ENCODE data around the gene TRPT1.

TRPT1 gene

DNA sequence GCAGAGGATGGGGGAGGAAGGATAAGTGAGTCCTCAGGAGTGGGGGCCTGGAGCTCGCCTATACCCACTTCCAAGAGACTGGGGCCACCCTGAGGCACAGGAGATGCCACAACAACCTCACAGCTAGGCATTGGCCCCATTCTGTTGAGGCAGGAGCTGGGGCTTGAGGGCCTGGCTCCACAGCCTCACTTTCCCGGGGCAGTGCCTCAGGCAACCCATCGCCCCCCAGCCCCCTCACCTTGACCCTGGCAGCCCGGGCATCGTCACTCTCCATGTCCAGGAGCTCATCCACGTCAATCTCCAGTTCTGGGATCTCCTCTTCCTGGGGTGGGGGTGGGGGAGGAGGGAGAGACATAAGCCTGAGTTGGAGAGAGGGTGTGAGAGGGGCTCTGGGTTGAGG lies 19.0 kb upstream of the TRPT1 start:
- no peak for DNase-seq (ENCODE audit: low spot score)

DNA sequence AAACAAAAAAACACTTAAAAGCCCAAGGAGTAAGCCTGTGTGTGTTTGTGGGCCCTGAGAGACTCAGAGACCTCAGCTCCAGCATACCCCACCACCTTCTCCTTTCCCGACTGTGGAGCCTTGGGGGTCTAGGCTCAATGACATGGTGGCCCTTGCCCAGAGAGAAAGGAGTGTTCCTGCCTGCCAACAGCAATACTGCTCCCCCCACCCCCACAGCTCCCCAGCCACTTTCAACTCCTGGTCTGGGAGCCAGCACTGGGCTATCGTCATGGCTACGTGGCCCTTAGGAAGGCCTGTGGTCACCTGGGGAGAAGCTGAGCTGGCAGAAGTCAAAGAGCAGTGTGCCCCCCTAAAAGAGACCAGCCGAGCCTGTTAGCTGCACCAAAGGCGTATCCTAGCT lies 18.1 kb upstream of the TRPT1 start:
- no peak for DNase-seq (ENCODE audit: low spot score)

DNA sequence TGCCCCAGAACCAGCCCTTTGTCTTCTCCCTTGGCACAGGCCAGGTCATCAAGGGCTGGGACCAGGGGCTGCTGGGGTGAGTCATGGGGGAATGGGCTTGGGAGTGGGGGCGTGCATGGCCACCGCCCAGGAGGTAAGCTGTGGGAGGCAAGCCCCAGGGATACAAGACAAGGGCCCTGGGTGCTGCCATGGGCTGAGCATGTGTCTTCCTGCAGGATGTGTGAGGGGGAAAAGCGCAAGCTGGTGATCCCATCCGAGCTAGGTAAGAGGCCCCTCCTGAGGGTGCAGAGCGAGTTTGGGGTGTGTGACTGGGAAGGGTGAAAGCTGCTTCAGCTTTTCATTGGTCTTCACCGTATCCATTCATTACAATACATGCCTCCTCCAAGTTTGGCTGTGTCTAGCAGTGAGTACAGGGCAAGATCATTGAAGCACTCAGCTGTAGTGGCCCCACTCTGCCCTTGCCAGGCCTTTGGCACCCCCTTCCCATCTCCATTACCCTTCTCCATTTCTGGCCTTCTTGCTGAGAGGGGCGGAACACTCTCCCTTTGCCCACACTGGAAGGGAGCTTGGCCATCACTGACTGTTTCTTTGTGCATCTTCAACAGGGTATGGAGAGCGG lies 17.4 kb upstream of the TRPT1 start:
- DNase-seq (ENCODE audit: low spot score) = no peak

DNA sequence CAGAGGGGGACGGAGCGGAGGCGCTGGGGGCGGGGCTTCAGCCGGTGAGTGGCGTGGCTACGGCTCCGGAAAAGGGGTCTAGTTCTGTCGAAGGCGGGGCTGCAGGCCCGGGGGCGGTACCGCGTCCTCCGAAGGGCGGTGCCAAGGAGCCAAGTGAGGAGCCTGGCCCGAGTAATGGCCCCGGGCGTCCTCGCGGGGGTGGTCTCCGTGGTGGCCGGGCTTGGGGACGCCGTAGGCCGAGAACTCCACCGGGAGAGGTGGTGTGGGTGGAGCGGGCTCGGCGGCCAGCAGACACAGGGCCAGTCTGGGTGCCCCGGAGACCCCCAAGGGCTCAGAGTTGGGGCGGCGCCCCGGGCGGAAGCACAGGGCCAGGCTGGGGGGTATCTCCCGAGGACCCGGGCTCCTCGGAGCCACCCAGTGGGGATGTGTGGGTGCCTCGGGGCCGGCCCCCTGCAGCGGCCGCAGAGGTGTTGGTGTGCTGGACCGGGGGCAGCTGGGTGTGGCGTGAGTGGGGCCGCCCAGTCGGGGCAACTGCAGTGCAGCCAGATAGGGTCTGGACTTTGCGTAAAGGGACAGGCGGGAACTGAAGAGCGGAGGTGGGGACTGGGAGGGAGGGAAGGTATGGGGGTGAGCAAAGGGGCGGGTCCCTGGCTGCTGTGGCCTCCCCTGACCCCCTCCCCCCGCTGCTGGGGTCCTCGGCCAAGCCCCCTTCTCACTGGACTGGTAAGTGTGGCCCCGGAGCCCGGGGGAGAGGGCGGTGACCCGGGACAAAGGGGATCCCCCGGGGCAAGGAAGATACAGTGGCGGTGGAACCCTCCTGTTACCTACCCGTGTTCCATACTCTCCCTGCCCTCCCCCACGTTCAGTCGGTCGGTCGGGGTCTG lies 15.7 kb upstream of the TRPT1 start:
- DNase-seq (ENCODE audit: low spot score) = no peak

DNA sequence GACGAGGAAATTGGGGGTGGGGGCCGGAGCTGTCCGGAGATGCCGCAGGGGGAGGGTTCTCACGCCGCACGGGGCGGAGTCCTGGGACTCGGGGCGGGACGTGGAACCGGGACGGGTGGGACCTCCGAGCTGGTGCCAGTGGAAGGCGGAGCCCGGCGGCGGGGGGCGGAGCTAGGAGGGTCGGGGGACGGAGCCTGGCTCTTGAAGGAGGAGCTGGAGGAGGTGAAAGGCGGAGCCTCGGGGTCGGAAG lies 15.2 kb upstream of the TRPT1 start:
- DNase-seq (ENCODE audit: low spot score) = peak; percentile 99

DNA sequence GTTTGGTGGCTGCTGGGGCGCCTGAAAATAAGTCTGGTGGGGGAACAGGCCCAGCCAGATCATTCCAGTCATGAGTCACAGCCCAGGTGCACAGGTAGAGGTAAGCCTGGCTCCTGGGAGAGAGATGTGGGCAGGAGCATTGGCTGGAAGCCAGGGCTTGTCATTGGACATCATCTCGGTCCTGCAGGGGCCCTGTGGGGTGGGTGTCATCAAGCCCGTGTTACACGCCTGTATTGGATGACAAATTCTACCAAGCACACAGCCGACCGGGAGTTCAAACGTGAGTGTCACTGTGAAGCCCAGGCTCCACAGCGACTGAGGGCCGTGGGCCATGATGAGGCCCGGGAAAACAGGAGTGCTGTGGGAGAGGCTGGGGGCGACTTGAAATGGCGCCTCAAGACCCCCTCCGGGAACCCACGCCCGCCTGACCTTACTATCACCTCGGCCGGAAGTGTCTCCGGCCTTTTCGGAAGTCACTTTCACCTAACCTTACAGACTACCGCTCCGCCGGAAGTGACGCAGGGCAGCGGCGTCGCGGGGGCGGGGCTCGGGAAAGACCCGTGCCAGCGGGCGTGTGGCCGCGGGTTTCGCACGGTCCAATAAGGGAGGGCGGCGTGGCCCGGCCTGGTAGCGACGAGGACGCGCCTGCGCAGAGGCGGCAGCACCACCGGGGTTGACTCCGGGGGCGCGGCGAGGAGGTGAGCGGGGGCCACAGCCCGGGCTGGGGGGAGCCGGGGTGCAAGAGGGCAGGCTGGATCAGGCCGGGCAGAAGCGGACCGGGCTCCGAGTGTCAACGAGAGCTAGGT lies 14.7 kb upstream of the TRPT1 start, which contains the start of gene FKBP2:
TSS of gene FKBP2 (plus strand) at position 661 of the 806 bp plus-strand sequence. CDS start 1,293 bp downstream, outside the sequence.
- peak; percentile 97 for DNase-seq (ENCODE audit: low spot score)

DNA sequence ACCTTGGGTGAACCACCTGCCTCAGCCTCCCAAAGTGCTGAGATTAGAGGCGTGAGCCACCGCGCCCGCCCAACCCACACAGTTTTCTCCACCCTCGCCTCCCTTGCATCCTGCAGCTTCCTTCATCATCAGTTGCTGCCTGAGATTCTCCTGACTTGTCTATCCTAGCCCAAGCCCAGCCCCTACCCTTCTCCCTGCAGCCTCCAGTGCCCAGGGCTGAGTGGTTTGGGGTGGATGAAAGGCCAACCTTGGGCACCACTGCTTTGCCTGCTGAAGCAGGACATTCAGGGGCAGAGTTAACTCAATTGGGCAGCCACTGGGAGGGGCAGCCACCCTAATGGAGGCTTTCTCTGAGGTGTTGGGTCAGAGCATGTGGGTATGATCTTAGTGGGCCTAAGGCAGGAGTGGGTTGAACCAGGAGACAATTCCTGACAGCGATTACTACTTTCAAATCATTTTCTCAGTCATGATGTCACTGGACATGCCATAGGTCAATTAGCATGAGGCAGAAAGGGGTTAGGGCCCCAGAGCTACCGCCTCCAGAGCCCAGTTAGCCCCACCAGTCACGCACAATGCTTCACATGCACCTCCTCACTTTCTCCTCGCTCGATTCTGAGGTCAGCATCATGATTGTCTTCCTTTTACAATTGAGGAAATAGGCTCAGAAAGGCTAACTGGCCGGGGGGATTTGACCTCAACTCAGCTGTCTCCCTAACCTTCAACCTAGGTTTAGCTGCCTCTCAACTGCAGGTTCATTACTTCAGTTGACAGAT lies 13.9 kb upstream of the TRPT1 start:
- no peak for DNase-seq (ENCODE audit: low spot score)

DNA sequence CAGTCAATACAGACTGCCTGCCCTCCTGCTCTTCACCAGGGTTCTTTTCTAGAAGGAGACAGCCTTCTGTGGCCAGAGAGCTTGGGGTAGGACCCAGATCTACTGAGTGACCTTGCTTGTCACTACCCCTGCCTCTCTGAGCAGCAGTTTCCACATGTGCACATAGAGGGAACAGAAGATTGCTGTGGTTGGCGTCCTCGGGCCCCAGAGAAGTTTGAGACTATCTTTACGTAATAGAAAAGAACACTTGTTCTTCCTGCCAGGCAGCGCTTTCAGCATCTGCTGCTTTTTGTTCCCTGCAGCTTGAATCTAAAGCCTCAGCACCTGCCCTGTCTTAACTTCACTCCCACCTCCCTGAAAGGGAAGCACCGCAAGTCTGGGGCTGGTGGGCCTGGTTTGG lies 13.0 kb upstream of the TRPT1 start:
- DNase-seq (ENCODE audit: low spot score) = no peak

DNA sequence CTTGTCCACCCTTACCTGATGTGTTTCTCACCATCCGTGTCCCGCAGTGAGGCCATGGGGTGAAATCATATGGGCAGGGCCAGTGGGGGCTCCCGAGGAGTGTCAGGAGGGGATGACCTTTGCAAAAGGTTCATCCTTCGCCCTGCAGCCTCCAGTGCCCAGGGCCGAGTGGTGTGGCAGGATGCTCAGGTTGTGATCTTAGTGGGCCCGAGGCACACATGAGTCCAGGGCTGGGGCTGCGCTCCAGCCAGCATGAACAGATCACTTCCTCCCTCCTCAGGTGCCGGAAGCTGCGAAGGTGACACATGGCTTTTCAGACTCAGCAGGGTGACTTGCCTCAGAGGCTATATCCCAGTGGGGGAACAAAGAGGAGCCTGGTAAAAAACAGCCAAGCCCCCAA lies 12.1 kb upstream of the TRPT1 start:
- DNase-seq (ENCODE audit: low spot score) = no peak

DNA sequence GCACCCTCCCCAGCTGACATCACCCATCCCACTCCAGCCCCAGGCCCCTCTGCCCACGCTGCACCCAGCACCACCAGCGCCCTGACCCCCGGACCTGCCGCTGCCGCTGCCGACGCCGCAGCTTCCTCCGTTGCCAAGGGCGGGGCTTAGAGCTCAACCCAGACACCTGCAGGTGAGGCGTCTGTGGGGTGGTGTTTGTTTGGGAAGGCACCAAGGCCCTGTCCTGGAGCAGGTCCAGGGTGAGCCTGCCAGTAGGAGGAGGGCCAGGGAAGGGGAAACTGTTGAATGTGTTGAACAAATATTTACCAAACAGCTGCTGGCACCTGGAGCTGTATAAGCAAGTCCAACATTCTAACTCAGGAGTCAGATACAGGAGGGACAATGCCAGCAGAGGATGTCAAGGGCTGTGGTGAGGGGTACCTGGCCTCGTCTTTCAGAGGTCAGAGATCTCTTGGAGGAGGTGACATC lies 11.5 kb upstream of the TRPT1 start:
- no peak for DNase-seq (ENCODE audit: low spot score)

DNA sequence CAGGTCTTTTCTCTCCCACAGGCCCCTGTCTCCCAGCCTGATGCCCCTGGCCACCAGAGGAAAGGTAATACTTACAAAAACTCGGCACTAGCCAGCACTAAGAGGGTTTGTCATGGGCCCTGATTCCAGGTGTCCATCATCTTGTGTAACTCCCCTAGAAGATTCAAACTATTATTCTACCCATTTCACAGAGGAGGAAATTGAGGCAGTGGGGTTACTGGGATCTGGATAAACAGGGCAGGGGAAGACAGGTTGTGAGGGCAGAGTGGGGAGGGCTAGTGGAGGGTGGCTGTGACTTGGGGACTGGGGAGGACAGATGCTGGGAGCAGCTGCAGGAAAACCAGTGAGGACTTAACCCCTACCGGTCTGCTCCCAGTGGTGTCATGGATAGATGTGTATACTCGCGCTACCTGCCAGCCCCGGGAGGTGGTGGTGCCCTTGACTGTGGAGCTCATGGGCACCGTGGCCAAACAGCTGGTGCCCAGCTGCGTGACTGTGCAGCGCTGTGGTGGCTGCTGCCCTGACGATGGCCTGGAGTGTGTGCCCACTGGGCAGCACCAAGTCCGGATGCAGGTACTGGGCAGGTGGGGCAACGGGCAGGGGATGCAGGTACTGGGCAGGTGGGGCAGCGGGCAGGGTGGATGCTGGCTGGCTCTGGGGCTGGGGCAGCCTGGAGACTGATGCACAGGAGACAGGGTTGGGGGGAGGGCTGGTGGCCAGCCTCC lies 9.6 kb upstream of the TRPT1 start:
- no peak for DNase-seq (ENCODE audit: low spot score)

DNA sequence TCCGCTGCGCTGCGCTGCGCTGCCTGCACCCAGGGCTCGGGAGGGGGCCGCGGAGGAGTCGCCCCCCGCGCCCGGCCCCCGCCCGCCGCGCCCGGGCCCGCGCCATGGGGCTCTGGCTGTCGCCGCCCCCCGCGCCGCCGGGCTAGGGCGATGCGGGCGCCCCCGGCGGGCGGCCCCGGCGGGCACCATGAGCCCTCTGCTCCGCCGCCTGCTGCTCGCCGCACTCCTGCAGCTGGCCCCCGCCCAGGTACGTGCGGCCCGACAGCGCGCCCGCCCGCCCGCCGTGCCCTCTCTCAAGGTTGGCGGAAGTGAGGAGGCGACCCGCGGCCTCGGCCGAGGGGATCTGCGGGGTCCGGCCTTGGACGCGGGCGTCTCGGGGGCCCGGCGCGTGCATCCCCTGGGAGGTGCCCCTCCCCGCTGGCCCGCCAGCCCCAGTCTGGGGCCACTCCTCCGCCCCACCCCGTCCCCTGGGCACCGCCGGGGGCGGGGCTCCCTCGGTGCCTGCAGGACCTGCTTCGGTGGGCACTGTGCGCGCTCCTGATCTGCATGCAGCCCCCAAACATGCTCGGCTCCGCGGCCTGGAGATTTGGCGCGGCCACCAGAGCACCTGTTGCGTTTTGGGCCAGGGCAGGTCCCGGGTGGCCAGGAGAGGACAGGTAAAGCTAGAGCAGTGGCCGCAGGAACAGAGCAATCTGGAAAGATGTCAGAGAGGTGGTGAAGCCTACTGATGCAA lies 8.8 kb upstream of the TRPT1 start:
- DNase-seq (ENCODE audit: low spot score) = no peak

DNA sequence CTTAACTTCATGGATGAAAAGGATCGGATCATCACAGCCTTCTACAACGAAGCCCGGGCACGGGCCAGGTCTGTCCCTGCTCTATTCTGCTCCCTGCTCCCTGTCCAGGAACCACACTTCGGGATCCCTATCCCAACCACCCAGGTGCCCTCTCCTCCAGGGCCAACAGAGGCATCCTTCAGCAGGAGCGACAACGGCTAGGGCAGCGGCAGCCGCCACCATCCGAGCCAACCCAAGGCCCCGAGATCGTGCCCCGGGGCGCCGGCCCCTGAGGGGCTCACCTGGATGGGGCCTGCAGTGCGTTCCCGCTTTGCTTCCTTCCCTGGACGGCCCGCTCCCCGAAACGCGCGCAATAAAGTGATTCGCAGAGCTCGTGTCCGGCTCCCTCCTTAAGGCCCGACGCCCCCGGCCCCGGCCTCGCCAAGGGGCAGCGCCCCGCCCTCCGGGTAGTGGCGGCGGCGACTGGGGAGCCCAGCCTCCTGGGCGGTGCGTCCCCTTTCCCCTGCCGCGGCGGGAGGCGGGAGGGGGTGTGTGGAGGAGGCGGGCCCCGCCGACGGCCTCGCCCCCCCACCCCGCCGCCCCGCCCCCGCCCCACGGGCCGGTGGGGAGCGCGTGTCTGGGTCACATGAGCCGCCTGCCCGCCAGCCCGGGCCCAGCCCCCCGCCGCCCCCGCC lies 8.1 kb upstream of the TRPT1 start, which contains the start of gene VEGFB:
TSS of gene VEGFB (plus strand) at position 672 of the 674 bp plus-strand sequence. CDS start 250 bp downstream, outside the sequence.
- peak; percentile 74 for DNase-seq (ENCODE audit: low spot score)

DNA sequence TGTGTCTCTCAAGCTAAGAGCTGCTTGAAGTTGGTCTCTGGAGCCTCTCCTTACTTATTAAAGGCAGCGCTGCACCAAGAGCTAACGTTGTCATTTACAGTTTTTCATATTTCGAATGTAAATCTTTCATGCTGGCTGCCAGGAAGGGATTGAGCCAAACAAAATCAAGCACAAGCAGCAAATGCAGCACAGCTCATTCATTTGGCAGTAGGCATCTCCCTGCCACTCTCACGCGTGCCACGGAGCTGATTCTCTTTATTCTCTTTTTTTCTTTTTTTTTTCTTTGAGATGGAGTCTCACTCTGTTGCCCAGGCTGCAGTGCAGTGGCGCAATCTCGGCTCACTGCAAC lies 7.0 kb upstream of the TRPT1 start:
- no peak for DNase-seq (ENCODE audit: low spot score)

DNA sequence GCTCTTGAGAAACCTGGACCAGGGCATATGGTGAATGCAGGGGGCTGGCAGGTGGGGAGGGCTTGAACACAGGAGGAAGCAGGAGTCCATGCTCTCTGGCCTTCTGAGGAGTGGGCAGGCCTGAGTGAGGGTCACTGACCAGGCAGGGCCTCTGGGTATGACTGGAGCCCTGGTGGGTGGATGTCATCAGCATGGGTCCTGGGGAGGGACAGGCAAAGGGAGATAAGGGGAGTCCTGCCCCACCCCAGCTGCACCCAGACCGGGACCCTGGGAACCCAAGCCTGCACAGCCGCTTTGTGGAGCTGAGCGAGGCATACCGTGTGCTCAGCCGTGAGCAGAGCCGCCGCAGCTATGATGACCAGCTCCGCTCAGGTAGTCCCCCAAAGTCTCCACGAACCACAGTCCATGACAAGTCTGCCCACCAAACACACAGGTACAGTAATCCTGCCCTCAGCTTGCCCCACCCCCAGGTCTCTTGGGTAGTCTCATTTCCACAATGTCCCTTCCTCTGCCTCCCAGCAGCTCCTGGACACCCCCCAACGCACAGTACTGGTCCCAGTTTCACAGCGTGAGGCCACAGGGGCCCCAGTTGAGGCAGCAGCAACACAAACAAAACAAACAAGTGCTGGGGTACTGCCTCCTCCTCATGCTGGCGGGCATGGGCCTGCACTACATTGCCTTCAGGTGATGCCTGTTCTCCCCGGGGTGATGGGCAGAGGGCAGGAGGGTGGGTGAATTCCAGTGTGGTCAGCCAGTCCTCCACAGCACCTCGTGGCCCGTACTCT lies 6.4 kb upstream of the TRPT1 start:
- DNase-seq (ENCODE audit: low spot score) = no peak

DNA sequence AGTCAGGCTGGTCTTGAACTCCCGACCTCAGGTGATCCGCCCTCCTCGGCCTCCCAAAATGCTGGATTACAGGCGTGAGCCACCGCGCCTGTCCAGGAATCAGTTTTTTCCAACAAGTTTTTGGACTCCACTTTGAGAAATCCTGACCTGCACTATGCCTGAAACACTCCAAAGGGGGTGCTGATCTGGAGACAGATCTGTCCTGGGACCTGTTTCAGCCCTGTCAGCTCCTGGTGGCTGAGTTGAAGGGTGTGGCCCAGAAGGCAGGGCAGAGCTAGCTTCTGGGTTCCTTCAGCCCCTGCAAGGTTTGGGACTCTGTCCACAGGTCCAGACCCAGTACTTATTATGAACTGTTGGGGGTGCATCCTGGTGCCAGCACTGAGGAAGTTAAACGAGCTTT lies 5.6 kb upstream of the TRPT1 start:
- DNase-seq (ENCODE audit: low spot score) = no peak

DNA sequence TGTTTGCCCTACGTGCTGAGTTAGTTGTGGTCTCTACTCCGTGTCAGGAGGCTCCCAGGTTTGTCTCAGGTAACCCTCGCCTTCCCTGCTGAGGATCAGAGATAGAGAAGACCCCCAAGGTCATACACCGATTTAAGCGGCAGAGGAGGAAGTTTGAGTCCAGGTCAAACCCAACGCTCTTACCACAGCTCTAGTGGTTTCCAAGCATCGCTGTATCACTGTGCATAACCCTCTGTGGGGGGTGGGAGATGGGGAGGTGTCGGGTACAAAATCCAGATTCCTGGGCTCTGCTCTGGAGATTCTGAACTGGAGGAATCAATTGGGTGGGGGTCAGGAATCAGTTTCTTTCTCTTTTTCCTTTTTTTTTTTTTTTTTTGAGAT lies 5.0 kb upstream of the TRPT1 start:
- DNase-seq (ENCODE audit: low spot score) = no peak

DNA sequence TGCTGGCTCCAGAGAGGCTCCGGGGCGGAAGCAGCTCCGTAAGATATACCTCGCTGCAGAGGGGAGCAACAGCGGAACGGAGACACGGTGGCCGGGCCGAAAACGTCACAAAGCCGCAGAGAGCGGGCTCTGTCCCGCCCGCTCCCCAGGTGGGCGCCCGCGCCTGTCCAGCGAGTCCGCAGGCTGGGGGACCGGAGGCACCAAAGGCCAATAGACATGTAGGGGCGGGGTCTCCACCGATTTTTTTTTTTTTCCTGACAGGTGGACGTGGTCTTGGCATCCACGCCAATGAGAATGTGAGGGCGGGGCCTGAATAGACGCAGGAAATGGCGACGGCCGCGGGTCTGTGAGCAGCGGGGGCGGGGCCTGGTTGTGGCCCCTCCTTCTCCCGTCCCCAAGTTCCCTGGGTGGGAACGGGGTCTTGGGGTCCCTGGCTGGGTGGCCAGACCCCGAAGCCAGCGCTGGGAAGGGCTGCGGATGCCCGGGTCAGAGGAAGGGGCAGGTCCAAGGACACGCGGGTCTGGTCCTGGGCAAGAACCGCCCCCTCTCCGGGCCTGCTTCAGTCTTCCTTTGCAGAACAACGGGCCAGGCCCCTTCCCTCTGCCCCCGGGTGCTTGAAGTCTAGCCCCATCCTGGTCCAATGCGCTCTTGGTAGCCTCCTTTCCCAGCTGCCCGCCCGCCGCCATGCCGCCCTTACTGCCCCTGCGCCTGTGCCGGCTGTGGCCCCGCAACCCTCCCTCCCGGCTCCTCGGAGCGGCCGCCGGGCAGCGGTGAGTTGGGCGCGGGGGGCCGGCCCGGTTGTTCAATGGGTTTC lies 4.4 kb upstream of the TRPT1 start, which contains the start of gene DNAJC4:
TSS of gene DNAJC4 (plus strand) at position 378 of the 814 bp plus-strand sequence. CDS start at position 685, 307 bp downstream.
- peak; percentile 89 for DNase-seq (ENCODE audit: low spot score)
